ENCODE data around the gene DOCK9. TPM values are rescaled to one million over a fixed set of nuclear protein-coding genes. Genes with fewer than 3 reads are reported as not detected.

DOCK9 gene
- polyA plus RNA-seq, 1 of the 3 experiments (the other 2 are of a cell fraction): 16.6 TPM

GRCh38 chr13:98839856-98840769 lies 137.8 kb downstream of the DOCK9 start:
- H3K9me3 ChIP-seq: no peaks in the 10 kb centered on the region
- no peak overlapping the region for H2AFZ ChIP-seq (ENCODE audit: low read depth)
- no peaks in the 10 kb centered on the region for H3K9me2 ChIP-seq
- 43% methylated on average over 13 of the region's 14 CpGs for WGBS (ENCODE audit: low lambda C conversion rate)
- H3K27me3 ChIP-seq (ENCODE audit: insufficient read depth): no peaks in the 10 kb centered on the region
- H3F3A ChIP-seq (replicated peaks; ENCODE audit: insufficient read depth): peaks cover 4% of the 10 kb centered on the region
- no peak overlapping the region for H3K4me2 ChIP-seq
- POLR2A ChIA-PET: interaction anchor here (0.9 kb wide), 1 partner anchor 11 kb away, joined by 3 read pairs; no protein-coding TSS in a partner anchor
- no peak overlapping the region for H3K9ac ChIP-seq
- DNase-seq: peak; percentile 72
- H3K36me3 ChIP-seq (replicated peaks in 1 of 2; ENCODE audit: control insufficient read depth in 1 of 2, insufficient read depth in 2 of 2, low read length in 1 of 2): peaks cover 0 to 4% of the 10 kb centered on the region in 2 experiments
- H3K79me2 ChIP-seq (ENCODE audit: insufficient read depth): no peaks in the 10 kb centered on the region
- H3K4me1 ChIP-seq (ENCODE audit: control insufficient read depth in 1 of 2, insufficient read depth in 2 of 2, low read depth in 1 of 2, low read length in 1 of 2): peaks cover 6 to 20% of the 10 kb centered on the region in 2 experiments; a peak in 3 of 4 replicates
- no peaks in the 10 kb centered on the region for H4K20me1 ChIP-seq (ENCODE audit: insufficient read depth)
- H3K27ac ChIP-seq (ENCODE audit: low read depth in 2 of 2, low read length in 1 of 2): peak overlapping the region in 1 of 2 experiments; percentile 35; a peak in 1 of 4 replicates
- no peak overlapping the region; a peak in 1 of 4 replicates for H3K4me3 ChIP-seq (ENCODE audit: low read depth in 2 of 2, low read length in 1 of 2)
- TF ChIP-seq ZBTB33 (IDR thresholded peaks at IDR 0.05; ENCODE audit: borderline replicate concordance, low read depth): no peak
- TF ChIP-seq, protein P1, sequence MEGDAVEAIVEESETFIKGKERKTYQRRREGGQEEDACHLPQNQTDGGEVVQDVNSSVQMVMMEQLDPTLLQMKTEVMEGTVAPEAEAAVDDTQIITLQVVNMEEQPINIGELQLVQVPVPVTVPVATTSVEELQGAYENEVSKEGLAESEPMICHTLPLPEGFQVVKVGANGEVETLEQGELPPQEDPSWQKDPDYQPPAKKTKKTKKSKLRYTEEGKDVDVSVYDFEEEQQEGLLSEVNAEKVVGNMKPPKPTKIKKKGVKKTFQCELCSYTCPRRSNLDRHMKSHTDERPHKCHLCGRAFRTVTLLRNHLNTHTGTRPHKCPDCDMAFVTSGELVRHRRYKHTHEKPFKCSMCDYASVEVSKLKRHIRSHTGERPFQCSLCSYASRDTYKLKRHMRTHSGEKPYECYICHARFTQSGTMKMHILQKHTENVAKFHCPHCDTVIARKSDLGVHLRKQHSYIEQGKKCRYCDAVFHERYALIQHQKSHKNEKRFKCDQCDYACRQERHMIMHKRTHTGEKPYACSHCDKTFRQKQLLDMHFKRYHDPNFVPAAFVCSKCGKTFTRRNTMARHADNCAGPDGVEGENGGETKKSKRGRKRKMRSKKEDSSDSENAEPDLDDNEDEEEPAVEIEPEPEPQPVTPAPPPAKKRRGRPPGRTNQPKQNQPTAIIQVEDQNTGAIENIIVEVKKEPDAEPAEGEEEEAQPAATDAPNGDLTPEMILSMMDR (IDR thresholded peaks at IDR 0.05): peak; percentile 81
- no peak for TF ChIP-seq POLR2AphosphoS5 (IDR thresholded peaks at IDR 0.05; ENCODE audit: low read depth, low read length)
- peak; percentile 25; the same call in 1 of the 2 replicates for TF ChIP-seq MXI1 (IDR thresholded peaks at IDR 0.05; ENCODE audit: low read depth, low read length)
- TF ChIP-seq EP300 (IDR thresholded peaks at IDR 0.05; ENCODE audit: borderline replicate concordance in 1 of 2, low read depth in 1 of 2, low read length in 1 of 2): no peak
- TF ChIP-seq FOSL2 (IDR thresholded peaks at IDR 0.05; ENCODE audit: borderline replicate concordance, low read depth): no peak
- TF ChIP-seq FOXM1 (IDR thresholded peaks at IDR 0.05; ENCODE audit: low read depth): no peak
- TF ChIP-seq RFX5 (IDR thresholded peaks at IDR 0.05; ENCODE audit: low read length): no peak
- peak; percentile 66 for TF ChIP-seq RAD21 (IDR thresholded peaks at IDR 0.05; ENCODE audit: low read length)
- TF ChIP-seq NRF1 (IDR thresholded peaks at IDR 0.05; ENCODE audit: low read depth, low read length): no peak
- TF ChIP-seq YY1 (IDR thresholded peaks at IDR 0.05; ENCODE audit: low read depth): no peak
- TF ChIP-seq TCF12 (IDR thresholded peaks at IDR 0.05): no peak
- peak; percentile 61 for TF ChIP-seq SMC3 (IDR thresholded peaks at IDR 0.05; ENCODE audit: low read depth, low read length)
- no peak for TF ChIP-seq TEAD4 (IDR thresholded peaks at IDR 0.05; ENCODE audit: borderline replicate concordance, insufficient read depth)
- TF ChIP-seq CHD2 (IDR thresholded peaks at IDR 0.05; ENCODE audit: low read length, partially characterized antibody): no peak
- TF ChIP-seq USF1 (IDR thresholded peaks at IDR 0.05; ENCODE audit: borderline replicate concordance, low read depth): no peak
- TF ChIP-seq REST (IDR thresholded peaks at IDR 0.05; ENCODE audit: low read depth, low read length): no peak
- no peak for TF ChIP-seq TAF1 (IDR thresholded peaks at IDR 0.05; ENCODE audit: borderline replicate concordance, low read depth, low read length)
- TF ChIP-seq GATA2 (CRISPR knock-in tag; IDR thresholded peaks at IDR 0.05): no peak
- no peak for TF ChIP-seq IRF3 (IDR thresholded peaks at IDR 0.05; ENCODE audit: low read depth, low read length)
- CTCF ChIA-PET: interaction anchor here (0.5 to 2.4 kb wide), 48 partner anchors 10 to 1147 kb away, joined by 3 to 25 read pairs (median 4); no protein-coding TSS in a partner anchor

Data from SK-N-SH (cell line).